ENCODE measurements around the gene SEPTIN8.

Gene SEPTIN8

DNA sequence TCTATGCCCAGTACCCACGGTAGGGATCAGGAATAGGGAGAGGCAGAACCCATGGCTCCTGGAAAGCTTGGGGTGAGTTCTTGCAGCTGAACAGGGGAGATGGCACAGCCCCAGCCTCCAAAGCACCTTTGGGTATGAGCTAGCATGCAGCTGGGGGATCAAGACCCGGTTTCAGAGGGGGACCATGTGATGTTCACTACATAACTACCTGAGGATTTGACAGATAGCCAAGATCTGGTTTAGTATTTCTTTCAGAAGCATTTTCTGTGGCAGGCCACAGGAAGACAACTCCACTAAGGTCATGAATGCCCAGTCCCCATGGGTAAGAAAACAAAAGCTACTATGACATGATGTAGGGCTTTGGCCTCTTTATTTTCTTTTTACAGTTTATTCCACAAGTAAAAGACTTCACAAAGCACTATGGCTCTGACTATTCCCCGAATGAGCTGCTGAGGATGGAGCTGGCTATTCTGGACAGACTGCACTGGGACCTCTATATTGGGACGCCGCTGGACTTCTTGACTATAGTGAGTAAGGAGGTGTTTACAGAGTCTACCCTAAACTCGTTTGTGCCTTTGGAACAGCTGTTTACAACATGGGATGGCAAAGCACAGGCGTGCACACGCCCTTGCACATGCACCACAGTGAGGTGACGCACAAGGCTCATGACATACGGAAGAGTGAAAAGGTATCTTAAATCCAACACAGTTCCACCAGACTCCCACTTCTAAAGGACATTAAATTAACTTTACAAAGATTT lies 26.4 kb downstream of the SEPTIN8 start:
- no peak for TF ChIP-seq POLR2AphosphoS5 (IDR thresholded peaks at IDR 0.05; ENCODE audit: low read depth, low read length)
- TF ChIP-seq FOXP2 (optimal IDR thresholded peaks at IDR 0.05; ENCODE audit: borderline replicate concordance, extremely low read depth, extremely low read length, insufficient read depth), result no peak
- TF ChIP-seq SIN3A (IDR thresholded peaks at IDR 0.05; ENCODE audit: borderline replicate concordance, insufficient read depth, low read length), result no peak
- TF ChIP-seq TAF1 (IDR thresholded peaks at IDR 0.05; ENCODE audit: borderline replicate concordance, insufficient read depth, low read length), result no peak
- TF ChIP-seq, protein P1, sequence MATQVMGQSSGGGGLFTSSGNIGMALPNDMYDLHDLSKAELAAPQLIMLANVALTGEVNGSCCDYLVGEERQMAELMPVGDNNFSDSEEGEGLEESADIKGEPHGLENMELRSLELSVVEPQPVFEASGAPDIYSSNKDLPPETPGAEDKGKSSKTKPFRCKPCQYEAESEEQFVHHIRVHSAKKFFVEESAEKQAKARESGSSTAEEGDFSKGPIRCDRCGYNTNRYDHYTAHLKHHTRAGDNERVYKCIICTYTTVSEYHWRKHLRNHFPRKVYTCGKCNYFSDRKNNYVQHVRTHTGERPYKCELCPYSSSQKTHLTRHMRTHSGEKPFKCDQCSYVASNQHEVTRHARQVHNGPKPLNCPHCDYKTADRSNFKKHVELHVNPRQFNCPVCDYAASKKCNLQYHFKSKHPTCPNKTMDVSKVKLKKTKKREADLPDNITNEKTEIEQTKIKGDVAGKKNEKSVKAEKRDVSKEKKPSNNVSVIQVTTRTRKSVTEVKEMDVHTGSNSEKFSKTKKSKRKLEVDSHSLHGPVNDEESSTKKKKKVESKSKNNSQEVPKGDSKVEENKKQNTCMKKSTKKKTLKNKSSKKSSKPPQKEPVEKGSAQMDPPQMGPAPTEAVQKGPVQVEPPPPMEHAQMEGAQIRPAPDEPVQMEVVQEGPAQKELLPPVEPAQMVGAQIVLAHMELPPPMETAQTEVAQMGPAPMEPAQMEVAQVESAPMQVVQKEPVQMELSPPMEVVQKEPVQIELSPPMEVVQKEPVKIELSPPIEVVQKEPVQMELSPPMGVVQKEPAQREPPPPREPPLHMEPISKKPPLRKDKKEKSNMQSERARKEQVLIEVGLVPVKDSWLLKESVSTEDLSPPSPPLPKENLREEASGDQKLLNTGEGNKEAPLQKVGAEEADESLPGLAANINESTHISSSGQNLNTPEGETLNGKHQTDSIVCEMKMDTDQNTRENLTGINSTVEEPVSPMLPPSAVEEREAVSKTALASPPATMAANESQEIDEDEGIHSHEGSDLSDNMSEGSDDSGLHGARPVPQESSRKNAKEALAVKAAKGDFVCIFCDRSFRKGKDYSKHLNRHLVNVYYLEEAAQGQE (IDR thresholded peaks at IDR 0.05; ENCODE audit: insufficient read depth in 1 of 2, low read depth in 2 of 2, low read length in 2 of 2), result no peak

DNA sequence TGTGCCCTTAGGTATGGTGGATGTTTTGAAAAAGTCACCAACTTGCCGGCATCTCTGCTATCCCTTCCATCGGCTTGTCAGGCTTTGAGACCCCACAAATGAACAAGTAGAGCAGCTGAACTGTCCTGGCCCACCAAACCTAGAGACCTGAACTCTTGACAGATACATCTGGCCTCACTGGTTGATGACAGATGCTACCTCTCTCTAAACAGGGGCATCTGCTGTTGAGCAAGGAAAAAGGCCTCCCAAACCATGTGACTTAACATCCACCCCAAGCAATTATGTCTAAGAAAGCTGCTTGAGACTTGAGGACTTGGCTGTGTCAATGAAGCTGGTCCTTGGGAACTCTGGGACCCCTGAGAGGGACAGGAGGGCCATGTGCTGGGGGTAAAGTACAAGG lies 27.5 kb downstream of the SEPTIN8 start:
- TF ChIP-seq FOXP2 (optimal IDR thresholded peaks at IDR 0.05; ENCODE audit: borderline replicate concordance, extremely low read depth, extremely low read length, insufficient read depth), result no peak
- TF ChIP-seq, protein P1 (IDR thresholded peaks at IDR 0.05; ENCODE audit: insufficient read depth in 1 of 2, low read depth in 2 of 2, low read length in 2 of 2), result no peak
- no peak for TF ChIP-seq TAF1 (IDR thresholded peaks at IDR 0.05; ENCODE audit: borderline replicate concordance, insufficient read depth, low read length)
- no peak for TF ChIP-seq POLR2AphosphoS5 (IDR thresholded peaks at IDR 0.05; ENCODE audit: low read depth, low read length)
- no peak for TF ChIP-seq SIN3A (IDR thresholded peaks at IDR 0.05; ENCODE audit: borderline replicate concordance, insufficient read depth, low read length)

DNA sequence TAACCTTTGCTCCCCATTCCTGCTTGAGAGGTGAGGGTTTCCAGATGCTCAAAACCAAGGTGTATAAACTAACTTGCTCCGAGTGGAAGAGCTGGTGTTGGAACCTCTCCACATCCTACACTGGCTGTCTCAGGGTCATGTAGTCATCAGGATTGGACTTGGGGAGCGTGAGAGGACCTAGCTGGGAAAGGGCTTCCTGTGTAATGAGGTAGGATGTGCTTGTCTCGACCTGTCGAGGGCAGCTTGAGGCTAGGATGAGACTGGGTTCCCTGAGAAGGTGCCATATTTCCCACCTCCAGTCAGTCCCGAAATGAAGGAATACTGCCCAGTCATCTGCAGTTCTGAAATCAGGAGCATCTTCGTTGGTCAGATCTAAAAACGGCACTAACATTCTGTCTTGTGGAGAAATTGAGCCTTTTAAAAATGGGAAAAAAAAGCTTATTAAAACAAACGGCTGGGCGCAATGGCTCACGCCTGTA lies 28.5 kb downstream of the SEPTIN8 start:
- TF ChIP-seq SIN3A (IDR thresholded peaks at IDR 0.05; ENCODE audit: borderline replicate concordance, insufficient read depth, low read length) (no peak), POLR2AphosphoS5 (IDR thresholded peaks at IDR 0.05; ENCODE audit: low read depth, low read length) (no peak), TAF1 (IDR thresholded peaks at IDR 0.05; ENCODE audit: borderline replicate concordance, insufficient read depth, low read length) (no peak), FOXP2 (optimal IDR thresholded peaks at IDR 0.05; ENCODE audit: borderline replicate concordance, extremely low read depth, extremely low read length, insufficient read depth) (no peak)
- TF ChIP-seq, protein P1 (IDR thresholded peaks at IDR 0.05; ENCODE audit: insufficient read depth in 1 of 2, low read depth in 2 of 2, low read length in 2 of 2), result no peak

DNA sequence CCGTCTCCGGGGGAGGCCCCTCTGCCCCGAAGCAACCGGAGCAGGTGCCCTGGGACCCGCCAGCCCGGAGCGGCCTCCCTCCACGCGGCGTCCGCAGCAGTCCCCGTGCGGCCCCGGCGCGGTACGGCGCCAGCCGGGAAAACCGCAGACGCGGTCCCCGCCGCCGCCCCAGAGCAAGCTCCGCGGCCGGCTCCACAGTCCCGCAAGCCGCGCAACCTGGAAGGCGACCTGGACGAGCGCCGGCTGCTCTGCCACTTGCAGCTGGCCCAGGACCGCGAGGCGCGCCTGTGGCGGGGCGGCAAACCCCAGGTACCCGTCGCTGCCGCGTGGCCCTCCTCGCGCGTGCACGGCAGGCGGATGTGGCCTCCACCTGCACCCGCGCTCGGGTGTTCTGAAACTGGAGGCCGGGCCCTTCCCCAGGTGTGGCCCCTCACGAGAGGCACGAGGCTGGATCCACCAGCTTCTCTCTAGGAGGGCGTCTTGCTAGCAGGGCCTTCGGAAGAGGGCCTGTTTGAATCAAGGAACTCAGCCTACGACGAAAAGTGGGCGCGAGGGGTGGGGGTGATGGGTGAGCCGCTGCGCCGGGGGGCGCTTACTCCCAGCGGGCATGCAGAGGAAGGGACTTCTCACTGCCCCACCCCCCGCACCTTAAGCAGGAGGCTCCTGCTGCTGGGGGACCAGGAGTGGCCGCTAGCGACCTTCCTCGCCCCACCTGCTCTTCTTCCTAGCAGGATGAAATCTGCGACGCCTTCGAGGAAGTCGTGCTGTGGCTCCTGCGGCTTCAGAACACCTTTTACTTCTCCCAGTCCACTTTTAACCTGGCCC lies 29.2 kb downstream of the SEPTIN8 start:
- TF ChIP-seq FOXP2 (optimal IDR thresholded peaks at IDR 0.05; ENCODE audit: borderline replicate concordance, extremely low read depth, extremely low read length, insufficient read depth) (no peak), SIN3A (IDR thresholded peaks at IDR 0.05; ENCODE audit: borderline replicate concordance, insufficient read depth, low read length) (no peak), TAF1 (IDR thresholded peaks at IDR 0.05; ENCODE audit: borderline replicate concordance, insufficient read depth, low read length) (no peak), POLR2AphosphoS5 (IDR thresholded peaks at IDR 0.05; ENCODE audit: low read depth, low read length) (no peak)
- TF ChIP-seq, protein P1 (IDR thresholded peaks at IDR 0.05; ENCODE audit: insufficient read depth in 1 of 2, low read depth in 2 of 2, low read length in 2 of 2), result no peak

Data from PFSK-1 (cell line).